BLaER1 (cell line): ENCODE data around the gene S100A1.
"Not testable (repeated sequence)": the region's sequence is repeated elsewhere in the genome, so short reads cannot be mapped to it uniquely, and the experiment has no call there.

Source experiments
- H3K27ac ChIP-seq: shearing (Covaris generic); formaldehyde crosslinking; 2 replicates; pipeline ENCODE4 v1.8.1; 2022
- H3K27me3 ChIP-seq: shearing (Covaris generic); formaldehyde crosslinking; 2 replicates; pipeline ENCODE4 v1.8.1; 2022
- H3K36me3 ChIP-seq: shearing (Covaris generic); formaldehyde crosslinking; 2 replicates; pipeline ENCODE4 v1.8.1; 2022
- H3K4me1 ChIP-seq: shearing (Covaris generic); formaldehyde crosslinking; 2 replicates; pipeline ENCODE4 v1.8.1; 2022
- H3K4me2 ChIP-seq: shearing (Covaris generic); formaldehyde crosslinking; 2 replicates; pipeline ENCODE4 v1.8.1; 2022
- H3K4me3 ChIP-seq: shearing (Covaris generic); formaldehyde crosslinking; 2 replicates; pipeline ENCODE4 v1.8.1; 2022
- H3K9ac ChIP-seq: shearing (Covaris generic); formaldehyde crosslinking; 2 replicates; pipeline ENCODE4 v1.8.1; 2022
- H3K9me3 ChIP-seq: shearing (Covaris generic); formaldehyde crosslinking; 2 replicates; pipeline ENCODE4 v1.8.1; 2022
- H4K20me1 ChIP-seq: shearing (Covaris generic); formaldehyde crosslinking; 2 replicates; pipeline ENCODE4 v1.8.1; 2022
- Cebpa-rat ChIP-seq: shearing (Covaris generic); IDR thresholded peaks from 2 replicates; pipeline ENCODE4 v1.8.1; 2022

The S100A1 gene

GRCh38 chr1:153659656-153660055 lies 31.4 kb downstream of the S100A1 start:
- H3K9me3 ChIP-seq: no peaks in the 10 kb centered on the region
- TF ChIP-seq Cebpa-rat: no peak
- H4K20me1 ChIP-seq: peaks cover 47% of the 10 kb centered on the region
- H3K9ac ChIP-seq: peak overlapping the region; percentile 91
- H3K4me1 ChIP-seq: peaks cover 29% of the 10 kb centered on the region
- peaks cover 49% of the 10 kb centered on the region for H3K36me3 ChIP-seq
- H3K27ac ChIP-seq: peak overlapping the region; percentile 87; the same call in 1 of the 2 replicates
- peak overlapping the region; percentile 95 for H3K4me2 ChIP-seq
- H3K4me3 ChIP-seq: peak overlapping the region; percentile 83
- no peaks in the 10 kb centered on the region for H3K27me3 ChIP-seq

- no peaks in the 10 kb centered on the region for H3K27me3 ChIP-seq
- H3K27ac ChIP-seq: 0 out of 2 replicates have a peak overlapping the region, but pooled peaks have one; percentile 22
These were observed 33.0 kb downstream of the S100A1 start for GRCh38 chr1:153661111-153661708.

GRCh38 chr1:153662269-153662668 lies 34.0 kb downstream of the S100A1 start:
- Histone ChIP-seq H3K9ac (no peak overlapping the region), H3K27me3 (no peaks in the 10 kb centered on the region), H3K4me2 (no peak overlapping the region), H3K4me3 (no peak overlapping the region), H3K27ac (no peak overlapping the region), H4K20me1 (peaks cover 70% of the 10 kb centered on the region), H3K4me1 (peaks cover 29% of the 10 kb centered on the region), H3K36me3 (peaks cover 75% of the 10 kb centered on the region), H3K9me3 (no peaks in the 10 kb centered on the region)
- TF ChIP-seq Cebpa-rat: no peak

More at GRCh38 chr1:153661111-153661708, 33.0 kb downstream of the S100A1 start:
- peak overlapping the region; percentile 38; the same call in 1 of the 2 replicates for H3K9ac ChIP-seq
- no peaks in the 10 kb centered on the region for H3K9me3 ChIP-seq
- peak overlapping the region; percentile 32; the same call in 1 of the 2 replicates for H3K4me2 ChIP-seq
- no peak for TF ChIP-seq Cebpa-rat
- H3K36me3 ChIP-seq: peaks cover 65% of the 10 kb centered on the region
- peaks cover 59% of the 10 kb centered on the region for H4K20me1 ChIP-seq
- H3K4me1 ChIP-seq: peaks cover 29% of the 10 kb centered on the region
- H3K4me3 ChIP-seq: no peak overlapping the region

- Histone ChIP-seq H3K27ac (no peak overlapping the region), H4K20me1 (peaks cover 78% of the 10 kb centered on the region)
These were observed 35.0 kb downstream of the S100A1 start for GRCh38 chr1:153663211-153663610.

GRCh38 chr1:153667439-153667838 lies 39.2 kb downstream of the S100A1 start:
- TF ChIP-seq Cebpa-rat: no peak
- no peak overlapping the region; the same call in 1 of the 2 replicates for H3K9ac ChIP-seq
- peaks cover 22% of the 10 kb centered on the region for H3K4me1 ChIP-seq
- no peaks in the 10 kb centered on the region for H3K27me3 ChIP-seq
- H3K4me2 ChIP-seq: peak overlapping the region; percentile 93; the same call in 1 of the 2 replicates
- H4K20me1 ChIP-seq: peaks cover 67% of the 10 kb centered on the region
- H3K4me3 ChIP-seq: no peak overlapping the region
- no peak overlapping the region for H3K27ac ChIP-seq
- H3K9me3 ChIP-seq: no peaks in the 10 kb centered on the region
- H3K36me3 ChIP-seq: peaks cover 73% of the 10 kb centered on the region

More at GRCh38 chr1:153663211-153663610, 35.0 kb downstream of the S100A1 start:
- H3K4me2 ChIP-seq: no peak overlapping the region
- H3K9me3 ChIP-seq: no peaks in the 10 kb centered on the region
- no peak for TF ChIP-seq Cebpa-rat
- H3K9ac ChIP-seq: no peak overlapping the region
- H3K4me3 ChIP-seq: no peak overlapping the region
- H3K36me3 ChIP-seq: peaks cover 85% of the 10 kb centered on the region
- H3K4me1 ChIP-seq: peaks cover 30% of the 10 kb centered on the region
- H3K27me3 ChIP-seq: no peaks in the 10 kb centered on the region

GRCh38 chr1:153668672-153669071 lies 40.4 kb downstream of the S100A1 start:
- not testable (repeated sequence) for H3K9me3 ChIP-seq, H3K27me3 ChIP-seq, H3K27ac ChIP-seq
- H4K20me1 ChIP-seq: peaks cover 57% of the 10 kb centered on the region
- H3K4me2 ChIP-seq: peak overlapping the region; percentile 93
- H3K4me1 ChIP-seq: peaks cover 22% of the 10 kb centered on the region
- peak overlapping the region; percentile 86; the same call in 1 of the 2 replicates for H3K4me3 ChIP-seq
- H3K36me3 ChIP-seq: peaks cover 62% of the 10 kb centered on the region
- H3K9ac ChIP-seq: peak overlapping the region; percentile 97; the same call in 1 of the 2 replicates

- Histone ChIP-seq H3K4me3 (peak overlapping the region; percentile 86), H3K27ac (peak overlapping the region; percentile 96; the same call in 1 of the 2 replicates), H3K4me1 (peaks cover 22% of the 10 kb centered on the region), H3K9ac (peak overlapping the region; percentile 97), H3K27me3 (no peaks in the 10 kb centered on the region), H3K36me3 (peaks cover 52% of the 10 kb centered on the region), H3K9me3 (no peaks in the 10 kb centered on the region), H3K4me2 (peak overlapping the region; percentile 93), H4K20me1 (peaks cover 49% of the 10 kb centered on the region)
- no peak for TF ChIP-seq Cebpa-rat
These were observed 41.4 kb downstream of the S100A1 start for GRCh38 chr1:153669606-153670005.

GRCh38 chr1:153670257-153670858 lies 42.1 kb downstream of the S100A1 start:
- peaks cover 45% of the 10 kb centered on the region for H3K36me3 ChIP-seq
- no peaks in the 10 kb centered on the region for H3K27me3 ChIP-seq
- peak overlapping the region; percentile 96 for H3K27ac ChIP-seq
- peak overlapping the region; percentile 97 for H3K9ac ChIP-seq
- peaks cover 45% of the 10 kb centered on the region for H4K20me1 ChIP-seq
- no peaks in the 10 kb centered on the region for H3K9me3 ChIP-seq
- peak overlapping the region; percentile 86 for H3K4me3 ChIP-seq
- TF ChIP-seq Cebpa-rat: no peak
- peak overlapping the region; percentile 93 for H3K4me2 ChIP-seq
- H3K4me1 ChIP-seq: peaks cover 22% of the 10 kb centered on the region

GRCh38 chr1:153670859-153671627 lies 42.8 kb downstream of the S100A1 start, which contains the start of gene ILF2:
Gene ILF2, minus strand, starts transcription at chr1:153670993. Its CDS starts 71 bp downstream, at chr1:153670922.
- H3K9ac ChIP-seq: peak within 1 kb of the TSS; percentile 97
- TF ChIP-seq Cebpa-rat: no peak
- no peaks in the 10 kb centered on the region for H3K27me3 ChIP-seq

GRCh38 chr1:153671628-153672353 lies 43.6 kb downstream of the S100A1 start:
- Histone ChIP-seq H3K4me2 (peak overlapping the region; percentile 73), H3K36me3 (peaks cover 30% of the 10 kb centered on the region), H3K4me3 (peak overlapping the region; percentile 86), H3K9ac (peak overlapping the region; percentile 74), H4K20me1 (peaks cover 31% of the 10 kb centered on the region), H3K27ac (peak overlapping the region; percentile 57), H3K4me1 (peaks cover 22% of the 10 kb centered on the region)
- H3K27me3 ChIP-seq, H3K9me3 ChIP-seq: not testable (repeated sequence)

More at GRCh38 chr1:153670859-153671627, 42.8 kb downstream of the S100A1 start, which contains the start of gene ILF2:
- peaks cover 38% of the 10 kb centered on the region for H3K36me3 ChIP-seq
- H4K20me1 ChIP-seq: peaks cover 38% of the 10 kb centered on the region
- no peaks in the 10 kb centered on the region for H3K9me3 ChIP-seq
- peak within 1 kb of the TSS; percentile 93 for H3K4me2 ChIP-seq
- peaks cover 22% of the 10 kb centered on the region for H3K4me1 ChIP-seq
- peak within 1 kb of the TSS; percentile 86 for H3K4me3 ChIP-seq
- peak within 1 kb of the TSS; percentile 96 for H3K27ac ChIP-seq
